ENCODE results near the gene OLFML1.

GRCh38 chr11:7524462-7525235 is 39.3 kb downstream of the OLFML1 start:
- TF ChIP-seq CTCF (IDR thresholded peaks at IDR 0.05; ENCODE audit: poor library complexity, severe bottlenecking) (no peak), RAD21 (conservative IDR thresholded peaks at IDR 0.05) (no peak), SMC3 (conservative IDR thresholded peaks at IDR 0.05; ENCODE audit: poor library complexity) (no peak)

Measured in neural cell (in vitro differentiated cells).